ENCODE data around the gene MRPL3.

GRCh38 chr3:131431754-131432153 is 71.0 kb downstream of the MRPL3 start:
- TF ChIP-seq, protein P1, sequence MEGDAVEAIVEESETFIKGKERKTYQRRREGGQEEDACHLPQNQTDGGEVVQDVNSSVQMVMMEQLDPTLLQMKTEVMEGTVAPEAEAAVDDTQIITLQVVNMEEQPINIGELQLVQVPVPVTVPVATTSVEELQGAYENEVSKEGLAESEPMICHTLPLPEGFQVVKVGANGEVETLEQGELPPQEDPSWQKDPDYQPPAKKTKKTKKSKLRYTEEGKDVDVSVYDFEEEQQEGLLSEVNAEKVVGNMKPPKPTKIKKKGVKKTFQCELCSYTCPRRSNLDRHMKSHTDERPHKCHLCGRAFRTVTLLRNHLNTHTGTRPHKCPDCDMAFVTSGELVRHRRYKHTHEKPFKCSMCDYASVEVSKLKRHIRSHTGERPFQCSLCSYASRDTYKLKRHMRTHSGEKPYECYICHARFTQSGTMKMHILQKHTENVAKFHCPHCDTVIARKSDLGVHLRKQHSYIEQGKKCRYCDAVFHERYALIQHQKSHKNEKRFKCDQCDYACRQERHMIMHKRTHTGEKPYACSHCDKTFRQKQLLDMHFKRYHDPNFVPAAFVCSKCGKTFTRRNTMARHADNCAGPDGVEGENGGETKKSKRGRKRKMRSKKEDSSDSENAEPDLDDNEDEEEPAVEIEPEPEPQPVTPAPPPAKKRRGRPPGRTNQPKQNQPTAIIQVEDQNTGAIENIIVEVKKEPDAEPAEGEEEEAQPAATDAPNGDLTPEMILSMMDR (conservative IDR thresholded peaks at IDR 0.05; ENCODE audit: low read depth, low read length), result no peak
- TF ChIP-seq EZH2 (IDR thresholded peaks at IDR 0.05; ENCODE audit: low read length, unreplicated experiment) (no peak), EZH2phosphoT487 (IDR thresholded peaks at IDR 0.05; ENCODE audit: borderline replicate concordance, low read length) (no peak)
